Endothelial cell of umbilical vein (primary cell): ENCODE data around the gene TGM4. TPM values are rescaled to one million over a fixed set of nuclear protein-coding genes. Genes with fewer than 3 reads are reported as not detected.
A peak's percentile ranks its signal among the peaks of the same experiment; 100 is the strongest.

ENCODE experiments used
- BruUV-seq: library from RNA; stranded (reverse); fragments of 400-500 nt; replicated peaks from 2 replicates; lab custom pipeline; 2021; lab: Mats Ljungman, UMichigan
- CTCF ChIA-PET: fragments of 300-600, 350-600 bp; sonication (Branson Sonifier 250); formaldehyde crosslinking; loops from one replicate; lab custom pipeline; 2021; ENCODE audit warnings: antibody characterized with exemption, inconsistent platforms; lab: Charles Lee
- POLR2A ChIA-PET: fragments of 300-600, 350-600 bp; sonication (Branson Sonifier 250); formaldehyde crosslinking; loops from one replicate; lab custom pipeline; 2021; ENCODE audit warnings: antibody characterized with exemption, inconsistent platforms; lab: Charles Lee
- DNase-seq: peaks from one replicate; pipeline ENCODE4 v3.0.0-alpha.2; 2011; ENCODE audit warnings: low read depth, low spot score
- FAIRE-seq: peaks from 2 replicates; lab custom pipeline; 2011; peaks lifted over from hg19 to GRCh38; lab: Jason Lieb, UNC
- H2AFZ ChIP-seq: 2 replicates; pipeline ENCODE4 v1.6.0; 2012; ENCODE audit warnings: low read depth, low read length, control low read depth, inconsistent platforms
- H3K27ac ChIP-seq: 2 replicates; pipeline ENCODE4 v1.5.1; 2011; ENCODE audit warnings: low read depth, mild to moderate bottlenecking, control low read depth, low read length, moderate library complexity; ENCODE audit not compliant: insufficient read depth
- H3K27me3 ChIP-seq, 2 experiments: 2 replicates each; pipeline versions ENCODE4 v1.6.0 to v1.6.1; 2011; ENCODE audit warnings: low read length in 2 of 2, mixed read lengths in 1 of 2; ENCODE audit not compliant: control insufficient read depth in 2 of 2, insufficient read depth in 2 of 2
- H3K36me3 ChIP-seq, 2 experiments: 2 replicates in 1 of 2; 3 replicates in 1 of 2; pipeline ENCODE4 v1.5.1; 2011; ENCODE audit warnings: low read length in 2 of 2, mild to moderate bottlenecking in 1 of 2, moderate library complexity in 1 of 2; ENCODE audit not compliant: control insufficient read depth in 2 of 2, insufficient read depth in 2 of 2; ENCODE audit errors: extremely low read depth in 1 of 2
- H3K4me1 ChIP-seq: 3 replicates; pipeline ENCODE4 v1.5.1; 2011; ENCODE audit warnings: mild to moderate bottlenecking, low read length; ENCODE audit not compliant: control insufficient read depth, insufficient read depth; ENCODE audit errors: extremely low read depth
- H3K4me2 ChIP-seq: 2 replicates; pipeline ENCODE4 v1.6.1; 2011; ENCODE audit warnings: low read length, control low read depth, mixed read lengths; ENCODE audit not compliant: insufficient read depth
- H3K4me3 ChIP-seq, 3 experiments: fragments of 200-600 bp in 1 of 3; sonication (generic), shearing (Covaris generic) in 1 of 3; replicated peaks in 1 of 3; 2 replicates each; pipeline ENCODE4 v1.5.1; 2011 to 2016; ENCODE audit warnings: control low read depth in 3 of 3, low read length in 3 of 3, mild to moderate bottlenecking in 2 of 3, inconsistent platforms in 1 of 3, low read depth in 1 of 3, moderate library complexity in 1 of 3; ENCODE audit not compliant: insufficient read depth in 1 of 3
- H3K79me2 ChIP-seq: 2 replicates; pipeline ENCODE4 v1.6.0; 2012; ENCODE audit warnings: low read length, inconsistent platforms; ENCODE audit not compliant: control insufficient read depth, insufficient read depth
- H3K9ac ChIP-seq: replicated peaks from 2 replicates; pipeline ENCODE3; 2011; ENCODE audit warnings: low read length, control low read depth; ENCODE audit not compliant: insufficient read depth; ENCODE audit errors: extremely low read depth
- H3K9me1 ChIP-seq: replicated peaks from 3 replicates; pipeline ENCODE4 v1.6.0; 2011; ENCODE audit warnings: mild to moderate bottlenecking, low read length; ENCODE audit not compliant: control insufficient read depth, insufficient read depth; ENCODE audit errors: extremely low read depth
- H3K9me3 ChIP-seq: replicated peaks from 2 replicates; pipeline ENCODE4 v1.5.1; 2012; ENCODE audit warnings: low read length, inconsistent platforms; ENCODE audit not compliant: control insufficient read depth, insufficient read depth
- H4K20me1 ChIP-seq: replicated peaks from 2 replicates; pipeline ENCODE3; 2011; ENCODE audit warnings: mild to moderate bottlenecking, low read length; ENCODE audit not compliant: control insufficient read depth, insufficient read depth; ENCODE audit errors: extremely low read depth
- EZH2 ChIP-seq: IDR thresholded peaks from 2 replicates; pipeline ENCODE4 v1.6.1; 2012; ENCODE audit warnings: borderline replicate concordance, low read depth, mild to moderate bottlenecking, moderate library complexity, low read length, inconsistent platforms; ENCODE audit not compliant: severe bottlenecking
- FOS ChIP-seq: IDR thresholded peaks from 2 replicates; pipeline ENCODE4 v1.6.1; 2011; ENCODE audit warnings: mild to moderate bottlenecking, low read length, moderate library complexity, borderline replicate concordance; ENCODE audit not compliant: insufficient read depth
- GATA2 ChIP-seq: IDR thresholded peaks from 2 replicates; pipeline ENCODE4 v1.7.0; 2011; ENCODE audit warnings: low read depth, mild to moderate bottlenecking, moderate library complexity, mixed read lengths, low read length; ENCODE audit not compliant: insufficient read length, insufficient read depth
- JUN ChIP-seq: IDR thresholded peaks from 2 replicates; pipeline ENCODE4 v1.6.1; 2011; ENCODE audit warnings: borderline replicate concordance, low read depth; ENCODE audit not compliant: insufficient read length, insufficient read depth
- MYC ChIP-seq: IDR thresholded peaks from one replicate; pipeline ENCODE4 v1.6.1; 2011; ENCODE audit warnings: mild to moderate bottlenecking, low read depth, low read length
- POLR2A ChIP-seq: IDR thresholded peaks from 2 replicates; pipeline ENCODE4 v1.6.1; 2012; ENCODE audit warnings: low read depth, mild to moderate bottlenecking, control low read depth, low read length
- POLR2AphosphoS5 ChIP-seq: IDR thresholded peaks from 2 replicates; pipeline ENCODE4 v1.6.1; 2012; ENCODE audit warnings: low read depth, mild to moderate bottlenecking, control low read depth, low read length, moderate library complexity; ENCODE audit not compliant: insufficient read depth
- dilution Hi-C: fragments of 300-500 bp; cut with MboI; formaldehyde crosslinking; loops from one replicate; pipeline ENCODE4 v1.15.0; 2019; ENCODE audit warnings: low sequenced_read_pairs; ENCODE audit not compliant: extremely low pct_ligation_motif_present
- intact Hi-C: fragments of 100-400 bp; cut with micrococcal nuclease; formaldehyde crosslinking; loops from one replicate; pipeline ENCODE4 v1.10.0; 2022
- polyA plus RNA-seq, 4 experiments: library from polyadenylated mRNA; depleted of rRNA in 3 of 4; stranded (reverse) in 3 of 4; unstranded in 1 of 4; fragments of >200 nt; gene quantifications; 2 replicates each; pipeline versions ENCODE4 v1.2.1 to v1.2.3, GENCODE V29; 2011 to 2012; ENCODE audit warnings: missing spikeins in 1 of 4
- total RNA-seq: library from RNA; stranded (reverse); gene quantifications from 2 replicates; pipeline ENCODE4 v1.2.3, GENCODE V29; 2021
- TF ChIP-seq, protein P1 (sequence below), 2 donors: IDR thresholded peaks; 1 replicate in 1 of 2; 2 replicates in 1 of 2; pipeline ENCODE4 v1.5.1; 2011; ENCODE audit warnings: low read length in 2 of 2, mild to moderate bottlenecking in 2 of 2, moderate library complexity in 2 of 2, control low read depth in 1 of 2, inconsistent platforms in 1 of 2, low read depth in 1 of 2; ENCODE audit not compliant: insufficient read depth in 1 of 2; ENCODE audit errors: extremely low read depth in 1 of 2
- TF ChIP-seq, protein P2 (sequence below): IDR thresholded peaks from 2 replicates; pipeline ENCODE4 v1.6.1; 2011; ENCODE audit not compliant: insufficient read depth, insufficient read length

TGM4 gene
- total and polyA plus RNA-seq, 2 donors (not counting 3 experiments of a cell fraction or from before 2014, with no cell fraction given): 0.11 to 0.24 TPM

DNA sequence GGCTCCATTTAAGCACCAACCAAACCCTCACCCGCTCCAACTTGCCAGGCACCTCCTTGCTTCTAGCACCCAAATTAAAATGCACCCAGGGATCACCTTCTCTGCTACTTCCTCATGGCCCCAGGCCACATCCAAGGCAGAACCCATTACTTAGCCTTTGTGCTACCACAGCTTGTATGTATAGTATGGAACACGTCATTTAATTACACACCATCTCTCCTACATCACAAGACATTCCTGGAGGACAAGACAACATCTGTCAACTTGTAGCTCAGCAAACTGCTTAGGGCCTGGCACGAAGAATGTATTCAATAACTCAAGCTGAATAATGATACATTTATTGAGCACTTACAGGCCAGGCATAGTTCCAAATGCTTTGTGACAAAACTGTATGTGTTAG is 78.3 kb downstream of the TGM4 start:
- Histone ChIP-seq H3K9me3 (no peaks in the 10 kb centered on the region), H3K27me3 (no peaks in the 10 kb centered on the region), H3K9ac (no peak overlapping the region), H2AFZ (no peak overlapping the region), H3K4me2 (no peak overlapping the region), H3K4me3 (no peak overlapping the region), H3K4me1 (peaks cover 11% of the 10 kb centered on the region), H3K27ac (no peak overlapping the region), H3K9me1 (no peaks in the 10 kb centered on the region), H4K20me1 (no peaks in the 10 kb centered on the region), H3K79me2 (peaks cover 6% of the 10 kb centered on the region), H3K36me3 (peaks cover 0 to 3% of the 10 kb centered on the region in 2 experiments)
- intact Hi-C loops: no loop called here
- no TSS peak for BruUV-seq
- no peak for FAIRE-seq
- CTCF ChIA-PET: no interaction called here
- dilution Hi-C loops: no loop called here
- POLR2A ChIA-PET: no interaction called here
- no peak for DNase-seq
- TF ChIP-seq EZH2: no peak
- TF ChIP-seq POLR2A: no peak
- TF ChIP-seq FOS: no peak
- no peak for TF ChIP-seq POLR2AphosphoS5

DNA sequence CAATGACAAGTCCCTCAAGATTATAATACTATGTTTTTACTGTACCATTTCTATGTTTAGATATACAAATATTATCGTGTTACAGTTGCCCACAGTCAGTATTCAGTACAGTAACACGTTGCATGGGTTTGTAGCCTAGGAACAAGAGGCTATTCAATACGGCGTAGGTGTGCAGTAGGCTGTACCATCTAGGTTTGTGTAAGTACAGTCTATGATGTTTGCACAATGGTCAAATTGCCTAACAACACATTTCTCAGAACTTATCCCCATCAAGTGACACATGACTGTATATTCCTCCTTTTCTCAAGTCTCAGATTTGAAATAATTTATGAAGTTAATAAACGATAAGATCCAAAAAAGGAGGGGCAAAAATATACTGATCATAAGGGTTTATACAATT is 79.9 kb downstream of the TGM4 start:
- dilution Hi-C loops (no loop called here), intact Hi-C loops (no loop called here)
- TF ChIP-seq MYC (no peak), FOS (no peak), GATA2 (no peak), JUN (no peak), POLR2A (no peak), EZH2 (no peak), POLR2AphosphoS5 (no peak)
- TF ChIP-seq, protein P1, sequence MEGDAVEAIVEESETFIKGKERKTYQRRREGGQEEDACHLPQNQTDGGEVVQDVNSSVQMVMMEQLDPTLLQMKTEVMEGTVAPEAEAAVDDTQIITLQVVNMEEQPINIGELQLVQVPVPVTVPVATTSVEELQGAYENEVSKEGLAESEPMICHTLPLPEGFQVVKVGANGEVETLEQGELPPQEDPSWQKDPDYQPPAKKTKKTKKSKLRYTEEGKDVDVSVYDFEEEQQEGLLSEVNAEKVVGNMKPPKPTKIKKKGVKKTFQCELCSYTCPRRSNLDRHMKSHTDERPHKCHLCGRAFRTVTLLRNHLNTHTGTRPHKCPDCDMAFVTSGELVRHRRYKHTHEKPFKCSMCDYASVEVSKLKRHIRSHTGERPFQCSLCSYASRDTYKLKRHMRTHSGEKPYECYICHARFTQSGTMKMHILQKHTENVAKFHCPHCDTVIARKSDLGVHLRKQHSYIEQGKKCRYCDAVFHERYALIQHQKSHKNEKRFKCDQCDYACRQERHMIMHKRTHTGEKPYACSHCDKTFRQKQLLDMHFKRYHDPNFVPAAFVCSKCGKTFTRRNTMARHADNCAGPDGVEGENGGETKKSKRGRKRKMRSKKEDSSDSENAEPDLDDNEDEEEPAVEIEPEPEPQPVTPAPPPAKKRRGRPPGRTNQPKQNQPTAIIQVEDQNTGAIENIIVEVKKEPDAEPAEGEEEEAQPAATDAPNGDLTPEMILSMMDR (IDR thresholded peaks at IDR 0.05; ENCODE audit: extremely low read depth in 1 of 2, insufficient read depth in 1 of 2, low read depth in 1 of 2, low read length in 2 of 2): no peak
- TF ChIP-seq, protein P2, sequence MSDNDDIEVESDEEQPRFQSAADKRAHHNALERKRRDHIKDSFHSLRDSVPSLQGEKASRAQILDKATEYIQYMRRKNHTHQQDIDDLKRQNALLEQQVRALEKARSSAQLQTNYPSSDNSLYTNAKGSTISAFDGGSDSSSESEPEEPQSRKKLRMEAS: no peak
- POLR2A ChIA-PET: no interaction called here
- Histone ChIP-seq H3K4me1 (peaks cover 11% of the 10 kb centered on the region), H3K27me3 (no peaks in the 10 kb centered on the region), H3K27ac (no peak overlapping the region), H3K9ac (no peak overlapping the region), H2AFZ (no peak overlapping the region), H4K20me1 (no peaks in the 10 kb centered on the region), H3K4me2 (no peak overlapping the region), H3K9me3 (no peaks in the 10 kb centered on the region), H3K36me3 (peaks cover 0 to 5% of the 10 kb centered on the region in 2 experiments), H3K4me3 (no peak overlapping the region), H3K79me2 (peaks cover 6% of the 10 kb centered on the region), H3K9me1 (no peaks in the 10 kb centered on the region)
- DNase-seq (no peak), FAIRE-seq (peak; percentile 44)
- BruUV-seq: no TSS peak
- CTCF ChIA-PET: interaction anchor here (0.7 to 1.5 kb wide), 3 partner anchors 9 to 40 kb away, joined by 3 to 9 read pairs (median 4); no protein-coding TSS in a partner anchor
